Stimulated activated CD4-positive, alpha-beta T cell treated with anti-CD3 and anti-CD28 coated beads, Interleukin-15, amount 100 ng/mL, for 24 hours (primary cell): Measurements from ENCODE around the gene C19orf85.
"Not testable (repeated sequence)": the region's sequence is repeated elsewhere in the genome, so short reads cannot be mapped to it uniquely, and the experiment has no call there.

ENCODE experiments used
- DNase-seq: peaks from one replicate; pipeline ENCODE4 v3.0.0-alpha.2; 2020

C19orf85 gene

DNA sequence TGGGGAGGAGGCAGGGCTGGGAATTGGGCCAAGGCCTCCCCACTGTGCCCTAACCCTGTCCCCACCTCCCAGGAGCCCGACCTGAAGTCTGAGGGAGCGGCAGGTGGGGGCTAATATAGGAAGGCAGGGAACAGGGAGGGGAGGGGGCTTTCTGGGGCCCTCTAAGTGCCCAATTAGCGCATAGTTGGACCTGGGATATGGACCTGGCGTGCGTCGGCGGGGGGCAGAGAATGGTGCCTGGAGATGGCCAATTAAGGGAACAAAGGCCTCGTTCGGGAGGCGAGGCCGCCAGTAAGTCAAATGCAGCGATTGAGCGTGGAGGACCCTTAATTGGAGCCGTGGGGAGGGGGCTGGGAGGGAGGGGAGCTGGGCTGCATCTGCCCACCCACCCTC lies at the start of gene C19orf85:
Gene C19orf85, minus strand, starts transcription at position 90 of the 393 bp plus-strand sequence. CDS start 197 bp downstream, outside the sequence.
- DNase-seq: no peak

DNA sequence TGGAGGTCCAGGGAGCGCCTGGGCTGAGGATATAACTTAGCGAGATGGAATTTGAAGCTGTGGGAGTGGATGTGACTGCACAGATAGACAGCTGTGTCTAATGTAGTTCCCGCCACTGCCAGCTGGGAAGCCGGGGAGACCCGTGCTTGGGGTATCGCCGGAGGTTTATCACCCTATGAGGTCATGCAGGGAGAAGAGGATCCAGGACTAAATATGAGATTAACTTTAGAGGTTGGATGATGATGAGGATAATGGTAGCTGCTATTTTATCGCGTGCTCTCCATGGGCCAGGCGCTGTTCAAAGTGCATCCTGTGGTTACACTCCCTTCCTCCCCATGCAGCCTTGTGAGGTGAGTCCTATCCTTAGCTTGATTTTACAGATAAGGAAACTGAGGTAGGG lies 43.6 kb upstream of the C19orf85 start:
- no peak for DNase-seq

- no peak for DNase-seq
Measured at GRCh38 chr19:55504981-55505380, 40.4 kb upstream of the C19orf85 start.

DNA sequence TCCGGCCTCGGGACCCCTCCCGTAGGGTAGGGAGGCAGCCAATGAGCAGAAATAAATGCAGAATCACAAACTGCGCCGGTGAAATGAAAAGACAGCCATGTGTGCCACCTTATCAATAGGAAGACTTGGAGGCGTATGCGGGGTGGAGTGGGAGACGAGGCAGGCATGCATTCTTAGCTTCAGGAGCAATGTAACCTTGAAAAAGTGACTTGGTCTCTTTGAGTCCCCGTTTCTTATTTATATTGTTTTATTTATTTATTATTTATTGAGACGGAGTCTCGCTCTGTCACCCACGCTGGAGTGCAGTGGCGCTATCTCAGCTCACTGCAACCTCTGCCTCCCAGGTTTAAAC lies 39.7 kb upstream of the C19orf85 start:
- DNase-seq: no peak

DNA sequence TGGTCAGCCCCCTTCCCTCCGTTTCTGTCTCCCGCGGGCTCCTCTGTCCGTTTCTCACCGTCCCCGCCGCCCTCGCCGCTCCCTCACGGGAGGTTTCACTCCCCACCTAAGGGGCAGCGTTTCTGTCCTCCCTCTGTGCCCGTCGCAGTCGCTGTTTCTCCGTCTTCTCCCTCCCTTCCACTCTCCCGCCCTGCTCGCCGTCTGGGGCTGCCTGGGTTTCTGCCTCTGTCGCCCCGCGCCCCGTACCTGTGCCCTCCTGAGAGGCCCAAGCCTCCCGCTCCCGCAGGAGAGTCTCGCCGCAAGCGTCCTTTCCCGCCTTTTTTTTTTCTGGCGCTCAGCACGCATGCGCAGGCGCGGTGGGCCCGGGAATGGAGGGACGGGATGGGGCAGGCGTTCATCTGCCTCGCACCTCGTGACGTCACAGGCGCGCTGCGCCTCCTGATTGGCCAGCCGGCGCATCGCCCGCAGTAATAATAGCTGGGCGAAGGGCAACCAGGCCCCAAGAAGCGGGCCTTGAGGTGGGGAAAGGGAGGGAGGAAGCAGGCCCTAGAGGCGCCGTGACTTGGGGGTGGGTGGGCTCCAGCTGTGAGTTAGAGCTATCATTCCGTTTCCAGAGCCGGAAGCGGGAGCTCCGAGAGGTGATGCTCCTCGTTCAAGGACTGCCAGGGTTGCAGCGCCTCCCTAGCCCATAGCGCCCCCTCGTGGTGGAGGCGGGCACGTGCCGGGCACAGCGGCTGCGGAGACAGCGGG lies 39.1 kb upstream of the C19orf85 start:
- peak; percentile 95 for DNase-seq

- DNase-seq: no peak
Measured at GRCh38 chr19:55503157-55503501, 38.6 kb upstream of the C19orf85 start.

GRCh38 chr19:55502197-55502952 lies 37.8 kb upstream of the C19orf85 start:
- no peak for DNase-seq

GRCh38 chr19:55500368-55500952 lies 35.9 kb upstream of the C19orf85 start:
- DNase-seq: no peak

GRCh38 chr19:55498246-55498840 lies 33.8 kb upstream of the C19orf85 start:
- DNase-seq: no peak

DNA sequence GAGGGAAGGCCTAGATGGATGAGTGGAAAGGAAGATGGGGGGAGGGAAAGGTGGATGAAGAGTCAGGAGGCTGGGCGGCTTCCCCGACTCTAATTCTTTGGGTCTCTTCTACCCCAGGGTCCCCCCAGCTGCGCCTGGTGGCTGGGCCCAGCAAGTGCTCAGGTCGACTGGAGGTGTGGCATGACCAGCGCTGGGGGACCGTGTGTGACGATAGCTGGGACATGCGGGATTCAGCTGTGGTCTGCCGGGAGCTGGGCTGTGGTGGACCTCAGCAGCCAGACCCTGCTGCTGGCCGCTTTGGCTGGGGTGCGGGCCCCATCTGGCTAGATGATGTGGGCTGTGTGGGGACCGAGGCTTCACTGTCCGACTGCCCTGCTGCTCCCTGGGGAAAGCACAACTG lies 33.2 kb upstream of the C19orf85 start:
- no peak for DNase-seq

DNA sequence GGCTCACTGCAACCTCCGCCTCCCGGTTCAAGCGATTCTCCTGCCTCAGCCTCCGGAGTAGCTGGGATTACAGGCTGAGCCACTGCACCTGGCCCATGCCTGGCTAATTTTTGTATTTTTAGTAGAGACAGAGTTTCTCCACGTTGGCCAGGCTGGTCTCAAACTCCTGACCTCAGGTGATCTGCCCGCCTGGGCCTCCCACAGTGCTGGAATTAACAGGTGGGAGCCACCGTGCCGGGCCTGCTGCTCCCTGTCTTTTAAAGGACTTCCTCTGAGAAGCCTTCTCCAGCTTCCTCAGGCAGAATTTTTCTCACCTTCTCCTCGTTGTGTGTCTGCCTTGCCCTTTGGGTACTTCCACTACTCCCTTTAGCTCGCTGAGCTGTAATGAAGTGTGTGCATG lies 32.3 kb upstream of the C19orf85 start:
- DNase-seq: not testable (repeated sequence)

DNA sequence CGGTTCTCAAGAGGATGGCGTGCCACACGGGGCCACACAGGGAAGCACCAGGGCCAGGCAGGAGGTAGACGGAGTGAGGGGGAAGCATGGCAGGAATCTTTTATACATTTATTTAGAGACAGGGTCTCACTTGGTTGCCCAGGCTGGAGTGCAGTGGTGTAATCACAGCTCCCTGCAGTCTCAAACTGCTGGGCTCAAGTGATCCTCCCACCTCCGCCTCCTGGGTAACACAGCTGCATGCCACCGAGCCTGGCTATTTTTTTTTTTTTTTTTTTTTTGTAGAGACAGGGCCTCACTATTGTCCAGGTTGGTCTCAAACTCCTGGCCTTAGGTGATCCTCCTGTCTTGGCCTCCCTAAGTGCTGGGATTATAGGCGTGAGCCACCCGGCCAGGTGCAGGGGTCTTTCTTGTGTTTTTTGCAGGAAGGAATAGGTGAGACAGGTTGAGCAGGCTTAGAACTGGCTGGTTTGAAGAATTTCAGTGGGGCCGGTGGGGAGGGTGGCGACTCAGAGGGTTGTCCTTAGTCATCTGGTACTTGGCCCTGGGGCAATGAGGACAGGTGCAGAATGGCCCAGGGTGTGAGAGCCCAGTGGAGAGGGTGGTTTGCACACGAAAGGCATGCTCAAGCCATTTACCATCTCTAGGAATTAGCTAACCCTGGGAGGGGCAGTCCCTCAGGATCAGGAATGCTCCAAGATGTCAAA lies 31.2 kb upstream of the C19orf85 start:
- no peak for DNase-seq

- DNase-seq: no peak
Measured at GRCh38 chr19:55494172-55494761, 29.7 kb upstream of the C19orf85 start.

- no peak for DNase-seq
Measured at GRCh38 chr19:55493645-55494171, 29.2 kb upstream of the C19orf85 start.

- no peak for DNase-seq
Measured at GRCh38 chr19:55493052-55493644, 28.6 kb upstream of the C19orf85 start.

- no peak for DNase-seq
Measured at GRCh38 chr19:55492362-55492944, 27.9 kb upstream of the C19orf85 start.

- no peak for DNase-seq
Measured at GRCh38 chr19:55491546-55492360, 27.2 kb upstream of the C19orf85 start.

- DNase-seq: no peak
Measured at GRCh38 chr19:55490478-55491432, 26.2 kb upstream of the C19orf85 start.

- no peak for DNase-seq
Measured at GRCh38 chr19:55489711-55490477, 25.3 kb upstream of the C19orf85 start.
